ENCODE results near the gene KLF12.

DNA sequence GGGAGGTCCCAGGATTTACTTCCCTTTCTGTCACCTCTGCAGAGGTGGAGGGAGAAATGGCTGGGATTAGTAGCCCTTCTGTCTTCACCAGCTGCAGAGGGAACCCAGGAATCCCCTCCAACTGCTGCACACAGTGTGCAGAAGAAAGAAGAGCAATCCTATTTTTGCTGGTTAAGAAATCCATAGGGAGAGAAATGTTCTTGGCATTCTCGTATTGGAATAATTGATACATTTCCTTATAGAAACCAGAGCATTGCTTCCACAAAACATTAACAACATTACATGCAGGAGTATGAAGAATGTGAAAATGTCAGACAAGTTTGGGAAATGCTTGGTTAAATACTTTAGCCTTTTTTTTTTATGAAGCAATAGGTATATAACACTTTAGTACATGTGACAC lies 48.3 kb upstream of the KLF12 start:
- TF ChIP-seq POLR2A (IDR thresholded peaks at IDR 0.05) (no peak), CTCF (IDR thresholded peaks at IDR 0.05) (no peak)

Measured in esophagus squamous epithelium (tissue), 4 donors.